Neuronal stem cell (in vitro differentiated cells): ENCODE measurements around the gene LDHB.
"Not testable (repeated sequence)": the region's sequence is repeated elsewhere in the genome, so short reads cannot be mapped to it uniquely, and the experiment has no call there.

ENCODE experiments used
- DNase-seq: peaks from one replicate; pipeline ENCODE4 v3.0.0-alpha.2; 2013; ENCODE audit warnings: low spot score
- H2AFZ ChIP-seq: one replicate; pipeline ENCODE4 v1.6.1; 2013; ENCODE audit warnings: mild to moderate bottlenecking, low read length, inconsistent platforms
- H2AK5ac ChIP-seq: 2 replicates; pipeline ENCODE4 v1.6.1; 2013; ENCODE audit warnings: low read depth, mild to moderate bottlenecking, inconsistent platforms, low read length, moderate library complexity, mixed read lengths
- H2BK120ac ChIP-seq: 2 replicates; pipeline ENCODE4 v1.6.1; 2013; ENCODE audit warnings: low read depth, mild to moderate bottlenecking, inconsistent platforms, low read length, moderate library complexity, mixed read lengths
- H2BK12ac ChIP-seq: one replicate; pipeline ENCODE4 v1.6.1; 2013; ENCODE audit warnings: low read length, inconsistent platforms
- H2BK15ac ChIP-seq: 2 replicates; pipeline ENCODE4 v1.6.1; 2013; ENCODE audit warnings: mild to moderate bottlenecking, low read length, inconsistent platforms, mixed read lengths
- H2BK5ac ChIP-seq: one replicate; pipeline ENCODE4 v1.6.1; 2013; ENCODE audit warnings: inconsistent platforms, mild to moderate bottlenecking, low read length, moderate library complexity
- H3K14ac ChIP-seq: one replicate; pipeline ENCODE4 v1.6.1; 2013; ENCODE audit warnings: low read length, inconsistent platforms
- H3K18ac ChIP-seq: 2 replicates; pipeline ENCODE4 v1.6.1; 2013; ENCODE audit warnings: low read length, inconsistent platforms
- H3K23ac ChIP-seq: 2 replicates; pipeline ENCODE4 v1.6.1; 2013; ENCODE audit warnings: low read depth, mild to moderate bottlenecking, mixed read lengths, low read length, inconsistent platforms; ENCODE audit not compliant: poor library complexity
- H3K27ac ChIP-seq: replicated peaks from 3 replicates; pipeline ENCODE4 v1.5.1; 2013; ENCODE audit warnings: low read length, inconsistent platforms
- H3K27me3 ChIP-seq, 3 experiments: 2 replicates each; pipeline ENCODE4 v1.6.1; 2013; ENCODE audit warnings: low read length in 3 of 3, mild to moderate bottlenecking in 2 of 3, inconsistent platforms in 1 of 3, low read depth in 1 of 3, mixed read lengths in 1 of 3, moderate library complexity in 1 of 3; ENCODE audit not compliant: control insufficient read depth in 3 of 3, insufficient read depth in 3 of 3
- H3K36me3 ChIP-seq, 2 donors: replicated peaks in 1 of 2; 2 replicates each; pipeline ENCODE4 v1.6.1; 2013; ENCODE audit warnings: low read length in 2 of 2; ENCODE audit not compliant: control insufficient read depth in 2 of 2, insufficient read depth in 2 of 2
- H3K4ac ChIP-seq: 2 replicates; pipeline ENCODE4 v1.6.1; 2013; ENCODE audit warnings: inconsistent platforms, mild to moderate bottlenecking, low read length, moderate library complexity
- H3K4me1 ChIP-seq, 2 donors: 1 replicate in 1 of 2; 2 replicates in 1 of 2; pipeline ENCODE4 v1.6.1; 2013; ENCODE audit warnings: low read length in 2 of 2, low read depth in 1 of 2; ENCODE audit not compliant: control insufficient read depth in 2 of 2, insufficient read depth in 1 of 2
- H3K4me2 ChIP-seq: one replicate; pipeline ENCODE4 v1.6.1; 2013; ENCODE audit warnings: mild to moderate bottlenecking, low read length, inconsistent platforms; ENCODE audit not compliant: insufficient read depth, poor library complexity, severe bottlenecking
- H3K4me3 ChIP-seq, 2 donors: 2 replicates each; pipeline ENCODE4 v1.5.1; 2013; ENCODE audit warnings: low read length in 2 of 2, mild to moderate bottlenecking in 2 of 2, inconsistent platforms in 1 of 2, moderate library complexity in 1 of 2
- H3K79me1 ChIP-seq: one replicate; pipeline ENCODE4 v1.6.1; 2013; ENCODE audit warnings: low read depth, mild to moderate bottlenecking, inconsistent platforms, low read length, moderate library complexity
- H3K9ac ChIP-seq: one replicate; pipeline ENCODE4 v1.6.1; 2013; ENCODE audit warnings: mild to moderate bottlenecking, low read depth, low read length, inconsistent platforms; ENCODE audit not compliant: poor library complexity
- H3K9me3 ChIP-seq, 2 donors: replicated peaks in 1 of 2; 2 replicates each; pipeline versions ENCODE3 to v1.6.1; 2013; ENCODE audit warnings: low read length in 2 of 2, mild to moderate bottlenecking in 2 of 2, inconsistent platforms in 1 of 2, low read depth in 1 of 2, mixed read lengths in 1 of 2, moderate library complexity in 1 of 2; ENCODE audit not compliant: control insufficient read depth in 2 of 2, insufficient read depth in 1 of 2
- H4K8ac ChIP-seq: one replicate; pipeline ENCODE4 v1.6.1; 2013; ENCODE audit warnings: low read depth, mild to moderate bottlenecking, inconsistent platforms, low read length, moderate library complexity
- H4K91ac ChIP-seq: one replicate; pipeline ENCODE4 v1.6.1; 2013; ENCODE audit warnings: low read length, low read depth, mild to moderate bottlenecking, inconsistent platforms; ENCODE audit not compliant: poor library complexity
- WGBS, 2 donors: extraction: QIAGEN DNeasy Blood & Tissue Kit; methylation state at CpG; one replicate each; pipeline ENCODE4 v1.1.7; 2013; ENCODE audit warnings: missing lambda C conversion rate in 2 of 2, mixed read lengths in 1 of 2; ENCODE audit not compliant: insufficient read length in 2 of 2, insufficient replicate concordance in 1 of 2; ENCODE audit errors: extremely low coverage in 2 of 2; 5-methylcytosine and 5-hydroxymethylcytosine counted together

Gene LDHB

DNA sequence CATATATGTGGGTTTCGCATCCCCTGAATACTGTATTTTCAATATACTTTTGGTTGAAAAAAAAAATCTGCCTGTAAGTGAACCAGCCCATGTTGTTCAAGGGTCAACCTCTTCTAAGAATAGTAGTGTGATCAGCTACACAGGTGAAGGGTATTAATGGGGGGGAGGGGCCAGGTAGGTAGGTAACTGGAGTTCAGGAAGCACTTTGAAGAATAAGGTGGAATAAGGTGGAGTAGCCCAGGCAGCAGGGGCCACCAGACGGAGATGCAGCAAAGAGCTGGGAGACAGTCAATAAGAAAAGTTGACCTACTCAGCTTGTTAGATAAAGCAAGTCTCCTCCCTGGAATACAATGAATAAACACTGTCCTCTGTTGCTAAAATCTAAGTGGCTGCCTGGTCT is 9.3 kb downstream of the LDHB start:
- Histone ChIP-seq H2AFZ (no peak overlapping the region), H4K8ac (no peak overlapping the region), H3K9ac (no peak overlapping the region), H2AK5ac (no peak overlapping the region), H3K9me3 (no peaks in the 10 kb centered on the region), H3K4me3 (no peak overlapping the region), H2BK120ac (no peak overlapping the region), H3K23ac (no peak overlapping the region), H2BK12ac (no peak overlapping the region), H2BK15ac (no peak overlapping the region), H2BK5ac (no peak overlapping the region), H3K14ac (no peak overlapping the region), H3K36me3 (peaks cover 26 to 100% of the 10 kb centered on the region in 2 donors), H3K79me1 (peaks cover 4% of the 10 kb centered on the region), H3K4me1 (peaks cover 0 to 8% of the 10 kb centered on the region in 2 donors), H3K27me3 (no peaks in the 10 kb centered on the region), H3K4me2 (no peak overlapping the region), H3K18ac (no peak overlapping the region), H4K91ac (no peak overlapping the region), H3K4ac (no peak overlapping the region), H3K27ac (no peak overlapping the region)
- WGBS, 2 donors: no CpG with 5 or more reads among the region's 2 CpGs
- DNase-seq: no peak

DNA sequence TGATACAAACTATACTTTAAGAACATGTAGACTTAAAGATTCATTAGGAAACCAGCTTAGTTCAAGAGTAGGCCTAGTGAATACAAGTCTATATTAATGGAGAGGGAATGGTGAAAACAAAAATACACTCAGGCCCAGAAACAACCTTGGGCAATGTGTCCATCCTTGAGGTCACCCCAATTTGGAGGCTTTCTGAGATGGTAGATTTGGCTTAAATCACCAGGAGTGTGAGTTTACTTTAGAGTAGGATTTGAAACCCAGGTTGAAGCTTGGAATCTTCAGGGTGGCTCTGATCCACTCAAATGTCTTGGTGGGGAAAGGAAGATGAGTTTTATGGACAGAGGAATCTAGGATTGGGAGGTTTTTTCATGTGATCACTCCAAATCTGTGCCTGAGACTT is 10.5 kb downstream of the LDHB start:
- H3K4me1 ChIP-seq: peaks cover 0 to 6% of the 10 kb centered on the region in 2 donors
- no peak overlapping the region for H3K4ac ChIP-seq
- no peak overlapping the region for H2AK5ac ChIP-seq
- no peak for DNase-seq
- H3K36me3 ChIP-seq: peaks cover 22 to 100% of the 10 kb centered on the region in 2 donors
- no peak overlapping the region for H3K9ac ChIP-seq
- no peak overlapping the region for H3K18ac ChIP-seq
- no peak overlapping the region for H3K27ac ChIP-seq
- H3K23ac ChIP-seq: no peak overlapping the region
- no peak overlapping the region for H2BK5ac ChIP-seq
- H3K4me2 ChIP-seq: no peak overlapping the region
- no peak overlapping the region for H2BK12ac ChIP-seq
- H3K14ac ChIP-seq: no peak overlapping the region
- no peaks in the 10 kb centered on the region for H3K27me3 ChIP-seq
- H4K8ac ChIP-seq: no peak overlapping the region
- no peak overlapping the region for H4K91ac ChIP-seq
- no peak overlapping the region for H2BK15ac ChIP-seq
- H3K79me1 ChIP-seq: peaks cover 4% of the 10 kb centered on the region
- H3K9me3 ChIP-seq: no peaks in the 10 kb centered on the region
- H3K4me3 ChIP-seq: no peak overlapping the region
- no peak overlapping the region for H2BK120ac ChIP-seq
- H2AFZ ChIP-seq: no peak overlapping the region

DNA sequence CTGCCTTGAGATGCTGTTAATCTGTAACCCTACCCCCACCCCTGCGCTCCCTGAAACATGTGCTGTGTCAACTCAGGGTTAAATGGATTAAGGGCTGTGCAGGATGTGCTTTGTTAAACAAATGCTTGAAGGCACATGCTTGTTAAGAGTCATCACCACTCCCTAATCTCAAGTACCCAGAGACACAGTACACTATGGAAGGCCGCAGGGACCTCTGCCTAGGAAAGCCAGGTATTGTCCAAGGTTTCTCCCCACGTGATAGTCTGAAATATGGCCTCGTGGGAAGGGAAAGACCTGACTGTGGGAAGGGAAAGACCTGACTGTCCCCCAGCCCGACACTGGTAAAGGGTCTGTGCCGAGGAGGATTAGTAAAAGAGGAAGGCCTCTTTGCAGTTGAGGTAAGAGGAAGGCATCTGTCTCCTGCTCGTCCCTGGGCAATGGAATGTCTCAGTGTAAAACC is 12.6 kb downstream of the LDHB start:
- peak; percentile 8 for DNase-seq
- not testable (repeated sequence) for H3K4me1 ChIP-seq, H2AK5ac ChIP-seq, H3K9me3 ChIP-seq, H3K4ac ChIP-seq, H4K91ac ChIP-seq, H2BK12ac ChIP-seq, H3K18ac ChIP-seq, H3K27me3 ChIP-seq, H3K23ac ChIP-seq, H3K14ac ChIP-seq, H2AFZ ChIP-seq, H2BK120ac ChIP-seq, H2BK5ac ChIP-seq, H4K8ac ChIP-seq, H3K9ac ChIP-seq, H3K27ac ChIP-seq, H2BK15ac ChIP-seq, H3K4me3 ChIP-seq, H3K79me1 ChIP-seq
- Histone ChIP-seq H3K4me2 (peak overlapping the region; percentile 25), H3K36me3 (peaks cover 20 to 100% of the 10 kb centered on the region in 2 donors)
- no CpG with 5 or more reads among the region's 7 CpGs for WGBS, 2 donors

DNA sequence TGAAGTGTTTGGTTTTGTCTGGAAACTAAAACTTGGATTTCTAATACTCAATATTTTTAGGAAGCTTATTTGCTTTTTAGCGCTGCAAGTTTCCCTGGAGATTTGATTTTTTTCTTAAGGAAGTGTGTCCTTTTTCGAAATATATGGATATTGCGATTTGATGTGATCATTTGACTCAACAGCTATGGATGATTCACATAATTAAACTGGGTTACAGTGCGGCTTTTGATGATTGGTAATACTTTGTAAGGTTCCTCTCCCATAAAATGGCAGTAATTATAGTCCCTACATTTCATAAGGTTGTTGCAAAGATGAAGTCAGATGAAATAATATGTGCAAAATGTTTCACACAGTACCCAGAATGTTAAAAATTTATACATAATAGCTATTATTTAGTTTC is 13.1 kb downstream of the LDHB start:
- H3K9ac ChIP-seq: no peak overlapping the region
- no peak for DNase-seq
- no peak overlapping the region for H2BK120ac ChIP-seq
- H3K4me3 ChIP-seq: no peak overlapping the region
- H2AFZ ChIP-seq: no peak overlapping the region
- H2AK5ac ChIP-seq: no peak overlapping the region
- H4K91ac ChIP-seq: no peak overlapping the region
- peaks cover 0 to 10% of the 10 kb centered on the region in 2 donors for H3K9me3 ChIP-seq
- no peak overlapping the region for H3K14ac ChIP-seq
- no peaks in the 10 kb centered on the region for H3K27me3 ChIP-seq
- H3K23ac ChIP-seq: no peak overlapping the region
- no CpG with 5 or more reads among the region's 4 CpGs for WGBS, 2 donors
- no peaks in the 10 kb centered on the region for H3K79me1 ChIP-seq
- peaks cover 0 to 6% of the 10 kb centered on the region in 2 donors for H3K4me1 ChIP-seq
- no peak overlapping the region for H4K8ac ChIP-seq
- H3K27ac ChIP-seq: no peak overlapping the region
- no peak overlapping the region for H3K4me2 ChIP-seq
- peaks cover 20 to 100% of the 10 kb centered on the region in 2 donors for H3K36me3 ChIP-seq
- H2BK15ac ChIP-seq: no peak overlapping the region
- H3K4ac ChIP-seq: no peak overlapping the region
- no peak overlapping the region for H2BK12ac ChIP-seq
- H2BK5ac ChIP-seq: no peak overlapping the region
- no peak overlapping the region for H3K18ac ChIP-seq
